Hypothalamus (tissue), 51 donors: ENCODE measurements around the gene CLCN7.

Source experiments
- DNase-seq, 51 donors: peaks; one replicate each; lab custom pipeline; 2025; lab: John Stamatoyannopoulos, UW

The CLCN7 gene

GRCh38 chr16:1474796-1475551 is at the start of gene CLCN7:
Gene CLCN7 (minus strand): TSS chr16:1475028. CDS start chr16:1474974, 54 bp downstream.
- DNase-seq = peak; percentile 44 to 96 (median 82)

- no peak for DNase-seq
These were observed 49.5 kb upstream of the CLCN7 start for GRCh38 chr16:1524366-1524765.

GRCh38 chr16:1523581-1524245 is 48.9 kb upstream of the CLCN7 start:
- DNase-seq = no peak

- DNase-seq = no peak
These were observed 45.6 kb upstream of the CLCN7 start for GRCh38 chr16:1520461-1520860.

- no peak for DNase-seq
These were observed 45.0 kb upstream of the CLCN7 start for GRCh38 chr16:1519831-1520230.

GRCh38 chr16:1518626-1519135 is 43.9 kb upstream of the CLCN7 start:
- DNase-seq = no peak

GRCh38 chr16:1514507-1514906 is 39.7 kb upstream of the CLCN7 start:
- DNase-seq = no peak

GRCh38 chr16:1512774-1513173 is 37.9 kb upstream of the CLCN7 start:
- no peak for DNase-seq

- DNase-seq = no peak
These were observed 37.1 kb upstream of the CLCN7 start for GRCh38 chr16:1511662-1512569.

GRCh38 chr16:1510941-1511351 is 36.1 kb upstream of the CLCN7 start:
- no peak for DNase-seq

- DNase-seq = no peak
These were observed 35.4 kb upstream of the CLCN7 start for GRCh38 chr16:1510272-1510671.

GRCh38 chr16:1509307-1510221 is 34.7 kb upstream of the CLCN7 start:
- DNase-seq = no peak

- no peak for DNase-seq
These were observed 33.8 kb upstream of the CLCN7 start for GRCh38 chr16:1508494-1509187.

GRCh38 chr16:1506494-1507213 is 31.8 kb upstream of the CLCN7 start:
- no peak for DNase-seq

- DNase-seq = no peak
These were observed 31.1 kb upstream of the CLCN7 start for GRCh38 chr16:1505912-1506311.

GRCh38 chr16:1505073-1505844 is 30.4 kb upstream of the CLCN7 start:
- no peak for DNase-seq

GRCh38 chr16:1503110-1503955 is 28.5 kb upstream of the CLCN7 start:
- DNase-seq = no peak
